Ascending aorta (tissue), 2 donors: Measurements from ENCODE around the gene TRIP10. TPM values are rescaled to one million over a fixed set of nuclear protein-coding genes. Genes with fewer than 3 reads are reported as not detected.

Source experiments
- DNase-seq, 2 donors: peaks; one replicate each; pipeline ENCODE4 v3.0.0-alpha.2; 2019; ENCODE audit warnings: low spot score in 2 of 2
- H3K27ac ChIP-seq, 2 donors: fragments of 200-600 bp; sonication (generic); one replicate each; pipeline ENCODE4 v1.5.1; 2016 to 2017; ENCODE audit warnings: mild to moderate bottlenecking in 1 of 2
- H3K27me3 ChIP-seq: fragments of 200-600 bp; sonication (generic); one replicate; pipeline ENCODE4 v1.5.1; 2017
- H3K36me3 ChIP-seq, 2 donors: fragments of 200-600 bp; sonication (generic); one replicate each; pipeline ENCODE4 v1.5.1; 2016
- H3K4me1 ChIP-seq, 2 donors: fragments of 200-600 bp; sonication (generic); one replicate each; pipeline ENCODE4 v1.5.1; 2016 to 2017; ENCODE audit warnings: mild to moderate bottlenecking in 1 of 2
- H3K4me3 ChIP-seq, 2 donors: fragments of 200-600 bp; sonication (generic); one replicate each; pipeline ENCODE4 v1.5.1; 2016 to 2017; ENCODE audit warnings: mild to moderate bottlenecking in 1 of 2
- H3K9me3 ChIP-seq, 2 donors: fragments of 200-600 bp; sonication (generic); one replicate each; pipeline ENCODE4 v1.5.1; 2016
- CTCF ChIP-seq, 3 experiments: fragments of 200-600 bp in 2 of 3; fragments of 450-650 bp in 1 of 3; sonication (generic) in 2 of 3; IDR thresholded peaks; one replicate each; pipeline ENCODE4 v1.5.1; 2016 to 2019; ENCODE audit warnings: antibody characterized with exemption in 3 of 3, mild to moderate bottlenecking in 1 of 3, moderate library complexity in 1 of 3
- intact Hi-C: fragments of 100-400 bp; cut with DNase I; formaldehyde crosslinking; loops from one replicate; pipeline ENCODE4 v1.15.1; 2023
- total RNA-seq: library from RNA; depleted of rRNA; stranded (reverse); fragments of >200 nt; gene quantifications from one replicate; pipeline ENCODE4 v1.1.0, GENCODE V29; 2016

Gene TRIP10
- total RNA-seq, 1 donor from 2014 or later = 109 TPM

- no peak for DNase-seq
- no peaks in the 10 kb centered on the region for H3K9me3 ChIP-seq
- H3K4me1 ChIP-seq = no peaks in the 10 kb centered on the region
- TF ChIP-seq CTCF (IDR thresholded peaks at IDR 0.05) = no peak
- no peak overlapping the region for H3K4me3 ChIP-seq
- no peaks in the 10 kb centered on the region for H3K27me3 ChIP-seq
- no peak overlapping the region for H3K27ac ChIP-seq
- H3K36me3 ChIP-seq = no peaks in the 10 kb centered on the region
- intact Hi-C loops = no loop called here
Observed at GRCh38 chr19:6776999-6777398, 37.5 kb downstream of the TRIP10 start.

- DNase-seq = no peak
- Histone ChIP-seq H3K4me3 (no peak overlapping the region), H3K4me1 (no peaks in the 10 kb centered on the region), H3K27me3 (no peaks in the 10 kb centered on the region), H3K27ac (no peak overlapping the region), H3K9me3 (no peaks in the 10 kb centered on the region), H3K36me3 (no peaks in the 10 kb centered on the region)
- intact Hi-C loops = no loop called here
- TF ChIP-seq CTCF (IDR thresholded peaks at IDR 0.05) = no peak
Observed at GRCh38 chr19:6777434-6777833, 38.0 kb downstream of the TRIP10 start.

- no peak for TF ChIP-seq CTCF (IDR thresholded peaks at IDR 0.05)
- no peaks in the 10 kb centered on the region for H3K4me1 ChIP-seq
- H3K27ac ChIP-seq = no peak overlapping the region
- DNase-seq = no peak
- H3K9me3 ChIP-seq = no peaks in the 10 kb centered on the region
- no peaks in the 10 kb centered on the region for H3K36me3 ChIP-seq
- H3K4me3 ChIP-seq = no peak overlapping the region
- intact Hi-C loops = no loop called here
- no peaks in the 10 kb centered on the region for H3K27me3 ChIP-seq
Observed at GRCh38 chr19:6778386-6778785, 38.9 kb downstream of the TRIP10 start.

GRCh38 chr19:6779206-6779605 lies 39.7 kb downstream of the TRIP10 start:
- no peak for TF ChIP-seq CTCF (IDR thresholded peaks at IDR 0.05)
- Histone ChIP-seq H3K27ac (no peak overlapping the region), H3K9me3 (no peaks in the 10 kb centered on the region), H3K36me3 (no peaks in the 10 kb centered on the region), H3K4me3 (no peak overlapping the region), H3K4me1 (no peaks in the 10 kb centered on the region), H3K27me3 (no peaks in the 10 kb centered on the region)
- intact Hi-C loops = no loop called here
- no peak for DNase-seq

- Histone ChIP-seq H3K36me3 (no peaks in the 10 kb centered on the region), H3K4me1 (no peaks in the 10 kb centered on the region), H3K27me3 (no peaks in the 10 kb centered on the region), H3K4me3 (no peak overlapping the region), H3K27ac (no peak overlapping the region), H3K9me3 (no peaks in the 10 kb centered on the region)
- DNase-seq = no peak
- TF ChIP-seq CTCF (IDR thresholded peaks at IDR 0.05) = no peak
- intact Hi-C loops = no loop called here
Observed at GRCh38 chr19:6787393-6787792, 47.9 kb downstream of the TRIP10 start.

GRCh38 chr19:6788896-6789295 lies 49.4 kb downstream of the TRIP10 start:
- H3K27ac ChIP-seq = no peak overlapping the region
- no peaks in the 10 kb centered on the region for H3K27me3 ChIP-seq
- intact Hi-C loops = no loop called here
- H3K4me1 ChIP-seq = no peaks in the 10 kb centered on the region
- H3K4me3 ChIP-seq = no peak overlapping the region
- H3K9me3 ChIP-seq = no peaks in the 10 kb centered on the region
- TF ChIP-seq CTCF (IDR thresholded peaks at IDR 0.05) = no peak
- H3K36me3 ChIP-seq = no peaks in the 10 kb centered on the region
- no peak for DNase-seq
